Measurements from ENCODE around the gene KPNA6. TPM values are rescaled to one million over a fixed set of nuclear protein-coding genes. Genes with fewer than 3 reads are reported as not detected.
A peak's percentile ranks its signal among the peaks of the same experiment; 100 is the strongest.

Gene KPNA6
- total RNA-seq, 4 donors from 2014 or later: 35.3 to 51.2 (median 39.1) TPM

DNA sequence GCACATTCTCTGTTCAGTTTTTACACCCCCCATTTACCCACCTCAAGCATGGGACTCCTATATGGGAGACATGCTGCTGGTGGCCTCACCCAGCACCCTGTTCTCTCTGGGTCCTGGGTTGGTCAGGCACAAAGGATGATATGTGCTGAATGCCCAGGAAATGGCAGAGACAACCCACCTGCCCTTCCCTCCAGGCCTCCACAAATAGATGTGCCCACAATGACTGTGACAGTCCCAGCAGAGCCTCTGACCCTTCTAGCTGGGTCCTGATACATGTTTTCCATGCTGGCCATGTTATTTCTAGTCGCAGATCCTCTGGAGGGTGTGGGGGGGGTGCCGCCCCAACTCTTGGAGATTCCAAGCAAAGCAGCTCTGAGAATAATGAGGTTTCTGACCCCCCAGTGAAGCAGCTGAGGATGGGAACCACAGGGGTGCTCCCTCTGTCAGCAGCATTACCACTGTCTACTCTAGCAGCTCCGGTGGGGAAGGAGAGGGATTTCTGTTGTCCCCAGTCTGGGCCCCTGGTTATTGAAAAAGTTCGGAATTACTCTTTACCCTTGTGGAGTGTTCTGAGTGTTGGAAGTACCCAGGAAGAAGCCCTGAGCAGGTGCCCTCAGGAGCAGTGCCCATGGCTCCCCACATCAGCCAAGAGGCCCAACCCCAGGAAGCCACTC lies 91.3 kb downstream of the KPNA6 start:
- TF ChIP-seq CTCF (IDR thresholded peaks at IDR 0.05): no peak
- DNase-seq (ENCODE audit: low spot score) (no peak), ATAC-seq (ENCODE audit: low FRiP score) (no peak)

GRCh38 chr1:32199717-32200072 lies 91.8 kb downstream of the KPNA6 start:
- no peak for TF ChIP-seq CTCF (IDR thresholded peaks at IDR 0.05)
- DNase-seq (ENCODE audit: low spot score) (no peak), ATAC-seq (ENCODE audit: low FRiP score) (no peak)

- peak; percentile 52 for ATAC-seq (ENCODE audit: low FRiP score)
- peak; percentile 69 for DNase-seq (ENCODE audit: low spot score)
- no peak for TF ChIP-seq CTCF (IDR thresholded peaks at IDR 0.05)
Observed at GRCh38 chr1:32200226-32201010, 92.6 kb downstream of the KPNA6 start, which contains the start of gene CCDC28B. TSS of gene CCDC28B (plus strand) at chr1:32200595. CDS start at chr1:32201936, 1,341 bp downstream.

- ATAC-seq (ENCODE audit: low FRiP score) (peak; percentile 30), DNase-seq (ENCODE audit: low spot score) (no peak)
- no peak for TF ChIP-seq CTCF (IDR thresholded peaks at IDR 0.05)
Observed at GRCh38 chr1:32201011-32201855, 93.4 kb downstream of the KPNA6 start.

GRCh38 chr1:32204943-32205361 lies 97.1 kb downstream of the KPNA6 start:
- DNase-seq (ENCODE audit: low spot score): no peak
- ATAC-seq (ENCODE audit: low FRiP score): no peak
- TF ChIP-seq CTCF (IDR thresholded peaks at IDR 0.05): no peak

- DNase-seq (ENCODE audit: low spot score): peak; percentile 65
- ATAC-seq (ENCODE audit: low FRiP score): peak; percentile 78
- TF ChIP-seq CTCF (IDR thresholded peaks at IDR 0.05): no peak
Observed at GRCh38 chr1:32205401-32206370, 97.8 kb downstream of the KPNA6 start, which contains the start of gene IQCC. TSS of gene IQCC (plus strand) at chr1:32205671. CDS start at chr1:32205682, 11 bp downstream.
